CD4-positive, alpha-beta T cell treated with Interleukin-4 for 1 hour (primary cell): ENCODE measurements around the gene ANKRD55.
"Not testable (repeated sequence)": the region's sequence is repeated elsewhere in the genome, so short reads cannot be mapped to it uniquely, and the experiment has no call there.

Experiments
- DNase-seq, 2 donors: peaks; one replicate each; pipeline ENCODE4 v3.0.0-alpha.2; 2020 to 2022

ANKRD55 gene

DNA sequence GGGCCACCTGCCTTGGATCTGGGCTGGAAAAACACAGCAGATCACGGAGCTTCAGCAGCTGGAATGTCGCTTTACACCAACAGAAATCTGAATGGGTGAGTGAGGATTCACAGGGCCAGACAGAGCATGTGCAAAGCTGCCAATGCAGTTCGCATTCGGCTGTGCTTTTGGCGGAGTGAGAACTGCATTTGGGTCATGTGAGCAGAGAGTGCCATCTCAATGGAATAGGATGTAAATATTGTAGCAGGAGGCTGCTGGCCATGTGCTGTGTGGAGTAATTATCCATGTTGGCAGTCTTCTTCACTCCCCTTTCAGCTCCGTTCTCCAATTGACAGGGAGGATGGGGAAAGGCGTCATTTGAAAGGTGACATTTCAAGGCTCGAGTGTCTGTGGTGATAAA is at the start of gene ANKRD55:
Gene ANKRD55, minus strand, starts transcription at position 101 of the 400 bp plus-strand sequence. CDS start 417 bp downstream, outside the sequence.
- no peak for DNase-seq

DNA sequence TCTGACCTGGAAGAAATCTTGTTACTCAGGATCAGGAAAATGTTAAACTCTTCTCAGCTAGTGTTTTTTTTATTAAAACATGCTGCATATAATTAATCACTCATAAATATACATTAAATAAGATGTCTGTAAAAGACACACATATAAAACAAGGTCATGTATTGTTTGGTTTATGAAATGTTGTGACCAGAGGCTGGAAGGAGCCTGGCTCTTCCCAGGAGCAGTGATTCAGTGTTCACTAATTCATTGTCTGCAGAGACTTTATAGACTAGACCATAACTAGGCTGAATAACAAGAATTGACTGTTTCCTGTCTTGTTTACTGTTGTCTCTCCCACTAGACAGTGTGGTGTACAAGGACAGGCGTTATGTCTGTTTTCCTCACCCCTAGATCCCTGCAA is 49.1 kb upstream of the ANKRD55 start:
- DNase-seq = no peak

DNA sequence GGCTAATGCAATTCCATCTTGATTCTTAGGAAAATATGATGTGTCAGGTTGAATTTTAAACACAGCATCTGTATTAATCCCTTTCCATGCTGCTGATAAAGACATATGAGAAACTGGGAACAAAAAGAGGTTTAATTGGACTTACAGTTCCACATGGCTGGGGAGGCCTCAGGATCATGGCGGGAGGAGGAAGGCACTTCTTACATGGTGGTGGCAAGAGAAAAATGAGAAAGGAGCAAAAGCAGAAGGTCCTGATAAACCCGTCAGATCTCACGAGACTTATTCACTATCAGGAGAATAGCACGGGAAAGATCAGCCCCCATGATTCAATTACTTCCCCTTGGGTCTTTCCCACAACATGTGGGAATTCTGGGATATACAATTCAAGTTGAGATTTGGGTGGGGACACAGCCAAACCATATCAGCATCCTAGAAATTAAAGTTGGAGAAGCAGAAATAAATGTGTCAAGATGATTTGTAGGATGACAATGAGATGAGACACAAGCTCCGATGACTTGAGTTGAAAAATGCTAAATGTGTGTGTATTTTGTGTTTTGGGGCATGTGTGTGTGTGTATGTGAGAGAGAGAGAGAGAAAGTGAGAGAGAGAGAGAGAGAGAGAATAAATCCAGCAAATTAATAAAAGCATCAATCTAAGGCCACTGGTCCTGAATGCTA is 48.5 kb upstream of the ANKRD55 start:
- DNase-seq = no peak

DNA sequence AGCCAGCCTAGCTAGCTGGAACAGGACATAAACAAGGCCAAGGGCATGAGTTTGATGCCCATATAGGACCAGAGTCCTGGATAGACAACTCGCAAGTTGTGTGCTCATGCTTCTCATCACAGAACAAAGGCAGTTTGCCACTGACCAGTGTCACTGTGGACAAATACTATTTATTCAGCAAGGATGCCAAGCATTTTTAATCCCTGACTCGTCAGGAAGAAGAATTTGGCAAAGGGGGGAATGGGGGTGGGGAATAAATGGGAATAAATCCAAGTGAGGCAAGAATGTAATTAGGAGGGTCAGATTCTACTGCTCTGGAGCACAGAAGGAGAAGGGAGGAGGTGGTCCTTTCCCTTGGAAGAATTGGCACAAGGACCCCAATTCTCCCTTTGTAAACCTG is 46.8 kb upstream of the ANKRD55 start:
- no peak for DNase-seq

DNA sequence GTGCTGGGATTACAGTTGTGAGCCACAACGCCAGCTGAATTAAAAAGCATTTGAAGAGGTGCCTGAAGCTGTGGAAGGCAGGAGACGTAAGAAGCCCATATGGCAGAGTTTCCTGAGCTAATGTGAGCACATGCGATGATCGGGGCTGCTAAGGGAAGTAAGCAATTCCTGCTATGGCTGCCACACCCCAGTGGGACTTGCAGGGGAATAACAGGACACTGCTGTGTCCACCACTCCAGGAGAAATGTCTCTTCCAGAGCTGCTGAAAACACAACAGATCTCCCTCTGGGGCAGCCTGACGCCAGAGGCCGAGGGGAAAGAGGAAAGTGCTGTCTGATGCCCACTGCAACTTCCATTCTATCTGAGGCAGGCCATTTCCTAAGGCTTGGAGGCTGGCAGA is 46.2 kb upstream of the ANKRD55 start:
- DNase-seq = no peak

DNA sequence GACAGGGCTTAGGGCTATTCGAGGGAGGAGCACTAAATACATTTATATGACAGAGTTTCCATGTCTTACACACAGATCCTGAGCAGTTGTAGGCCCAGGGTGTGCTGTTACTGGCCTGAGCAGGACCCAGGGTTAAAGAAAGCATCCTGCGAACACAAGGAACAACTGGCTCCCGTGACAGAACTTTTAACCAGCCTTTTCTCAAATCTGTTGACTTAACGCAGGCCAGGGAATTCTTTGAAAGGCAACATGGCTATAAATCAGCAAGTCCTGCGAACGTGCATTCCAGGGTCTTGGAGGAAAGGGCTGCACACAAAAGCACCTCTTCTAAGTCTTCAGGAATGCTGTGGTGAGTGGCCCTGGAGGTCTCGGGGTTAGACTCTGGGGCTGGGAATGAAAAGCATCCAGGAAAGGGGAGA is 45.2 kb upstream of the ANKRD55 start:
- DNase-seq = no peak

DNA sequence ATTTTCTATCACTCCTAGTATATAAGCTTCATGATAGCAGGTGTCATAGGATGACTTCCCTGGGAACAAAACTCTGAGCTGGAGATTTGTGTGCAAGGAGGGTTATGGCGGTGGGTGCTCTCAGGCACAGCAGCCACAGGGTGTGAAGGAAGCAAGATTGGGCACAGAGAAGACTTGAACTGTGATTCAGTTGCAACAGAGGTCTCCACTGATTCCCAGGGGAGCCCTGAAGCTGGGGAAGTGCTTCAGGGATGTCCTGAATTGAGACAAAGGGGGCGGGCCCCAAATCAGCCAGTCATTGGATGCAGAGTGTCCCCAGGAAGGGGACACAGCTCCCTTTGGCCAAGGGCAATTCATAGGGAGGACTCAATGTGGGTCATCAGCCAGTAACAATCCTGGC is 44.4 kb upstream of the ANKRD55 start:
- no peak for DNase-seq

DNA sequence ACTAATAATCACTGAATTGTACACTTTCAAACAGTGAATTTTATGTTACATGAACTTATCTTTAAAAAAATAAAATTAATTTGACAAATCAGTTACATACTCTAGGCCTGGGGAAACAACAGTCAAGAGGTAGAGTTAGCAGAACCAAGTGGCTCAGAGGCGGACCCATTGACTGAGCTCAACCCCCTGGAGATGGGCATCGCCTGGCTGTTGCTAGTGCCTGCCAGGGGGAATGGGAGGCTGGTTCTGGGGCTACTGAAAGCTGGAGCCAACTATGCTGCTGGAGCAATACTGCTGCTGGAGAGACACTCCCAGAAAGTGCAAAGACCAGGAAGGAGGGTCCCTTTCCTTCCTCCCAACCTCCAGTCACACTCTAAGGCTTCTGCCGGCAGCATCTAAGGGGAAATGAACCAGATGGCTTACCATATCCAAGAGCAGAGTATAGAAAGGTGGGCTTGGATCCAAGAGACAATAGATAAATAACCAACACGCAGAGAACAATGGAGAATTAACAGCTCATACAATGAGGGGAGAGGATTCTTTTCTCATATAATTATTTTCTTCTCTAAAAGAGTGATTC is 40.3 kb upstream of the ANKRD55 start:
- no peak for DNase-seq

DNA sequence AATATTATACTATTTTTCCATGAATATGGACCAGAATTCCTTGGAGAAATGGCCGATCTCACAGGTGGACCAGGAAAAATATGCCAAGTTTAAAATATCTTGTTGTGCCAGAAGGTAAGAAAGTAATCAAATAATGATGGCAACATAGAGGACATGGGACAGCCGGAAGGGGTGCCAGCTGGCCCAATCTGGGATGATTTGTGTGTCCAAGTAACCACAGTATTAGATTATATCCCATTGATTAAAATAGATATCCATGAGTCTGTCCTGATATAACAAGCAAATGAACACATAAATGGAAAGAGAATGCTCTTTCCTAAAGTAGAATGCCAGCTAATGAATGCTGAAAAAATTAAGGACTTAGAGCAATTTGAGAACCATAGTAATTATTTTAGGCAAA is 39.6 kb upstream of the ANKRD55 start:
- DNase-seq = no peak

DNA sequence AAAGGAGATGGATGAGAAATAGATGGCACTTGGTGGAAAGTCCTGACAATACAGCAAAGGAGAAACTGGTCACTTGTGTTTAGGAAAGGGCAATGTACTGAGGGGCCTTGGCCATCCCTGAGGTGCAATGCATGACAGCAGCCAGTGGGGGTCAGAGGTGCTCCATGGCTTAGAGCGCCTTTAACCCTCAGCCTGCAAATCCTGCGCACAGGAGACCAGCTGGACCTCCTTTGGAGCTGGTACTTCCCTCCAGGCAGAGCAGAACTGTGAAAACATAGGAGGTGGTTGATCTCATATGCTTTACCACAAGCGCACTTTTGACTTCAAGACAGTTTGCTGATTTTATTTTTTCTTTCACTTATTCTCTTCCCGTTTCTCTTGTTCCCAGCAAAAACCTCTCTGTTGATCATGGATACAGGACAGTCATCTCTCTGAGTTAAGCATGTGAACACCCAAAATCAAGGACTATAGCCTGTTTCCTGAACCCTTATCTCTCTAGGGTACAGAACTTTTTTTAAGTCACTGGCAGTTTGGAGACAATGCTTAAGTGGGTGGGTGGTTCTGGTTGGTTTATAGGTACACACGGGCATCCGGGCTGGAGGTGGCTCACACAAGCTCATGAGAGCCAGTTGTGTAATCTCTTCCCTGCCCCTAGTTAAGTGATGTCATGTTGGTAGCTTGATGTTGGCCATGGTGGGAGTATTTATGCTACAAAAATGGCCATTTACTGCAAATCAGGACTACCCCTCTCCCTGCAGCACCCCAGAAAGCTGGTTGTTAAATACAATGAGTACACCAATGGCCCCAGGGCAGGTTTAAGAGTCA is 37.6 kb upstream of the ANKRD55 start:
- peak; percentile 78 to 82 for DNase-seq

DNA sequence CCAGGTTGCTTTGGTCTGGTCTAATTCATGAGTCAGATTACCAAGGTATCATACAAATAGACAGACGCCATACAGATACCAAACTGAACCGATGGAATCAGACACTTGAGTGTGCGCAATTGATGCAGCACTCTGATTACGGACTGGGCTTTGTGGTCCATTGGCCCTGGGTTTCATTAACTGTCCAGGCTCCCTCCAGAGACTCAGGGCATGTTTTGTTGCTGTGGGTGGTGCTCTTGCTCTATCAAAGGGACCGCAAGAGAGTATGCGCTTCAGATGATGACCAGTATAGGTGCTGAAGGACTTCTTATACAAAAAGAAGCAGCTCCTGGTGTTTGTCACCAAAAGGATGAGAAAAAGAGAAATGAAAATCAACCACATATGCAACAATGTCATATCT is 36.9 kb upstream of the ANKRD55 start:
- peak in 1 of 2 donors; percentile 12 for DNase-seq

DNA sequence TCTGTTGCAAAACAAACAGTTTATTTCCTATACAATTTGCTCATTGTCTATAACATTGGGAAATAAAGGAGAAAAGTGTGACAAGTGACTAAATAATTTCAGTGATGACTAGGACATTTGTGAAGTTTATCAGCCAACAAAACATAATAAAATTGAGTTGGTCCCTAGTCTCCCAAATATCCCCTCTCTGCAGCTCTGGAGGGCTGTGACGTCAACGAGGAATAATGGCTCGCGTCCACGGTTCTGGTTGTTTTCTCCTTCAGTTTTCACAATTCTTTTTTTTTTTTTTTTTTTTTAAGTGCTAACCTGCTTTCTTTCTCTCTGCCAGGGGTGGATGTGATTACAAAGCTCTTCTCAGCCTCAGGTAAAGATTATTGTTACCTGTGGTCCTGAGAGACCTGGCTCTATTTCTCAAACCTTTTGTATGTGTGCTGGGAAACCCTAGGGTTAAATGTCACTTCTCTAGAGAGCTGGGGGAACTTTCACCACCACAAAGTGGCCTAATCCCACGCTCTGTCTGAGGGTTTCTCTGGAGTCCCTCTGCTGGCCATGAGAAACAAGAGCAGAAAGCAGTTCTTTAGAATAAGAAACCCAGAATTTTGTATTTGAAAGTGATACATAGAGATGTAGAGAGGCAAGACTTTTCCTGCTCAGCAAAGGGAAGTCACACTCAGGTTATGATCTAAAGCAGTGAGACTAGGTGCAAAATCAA is 36.2 kb upstream of the ANKRD55 start:
- peak; percentile 33 to 46 for DNase-seq

DNA sequence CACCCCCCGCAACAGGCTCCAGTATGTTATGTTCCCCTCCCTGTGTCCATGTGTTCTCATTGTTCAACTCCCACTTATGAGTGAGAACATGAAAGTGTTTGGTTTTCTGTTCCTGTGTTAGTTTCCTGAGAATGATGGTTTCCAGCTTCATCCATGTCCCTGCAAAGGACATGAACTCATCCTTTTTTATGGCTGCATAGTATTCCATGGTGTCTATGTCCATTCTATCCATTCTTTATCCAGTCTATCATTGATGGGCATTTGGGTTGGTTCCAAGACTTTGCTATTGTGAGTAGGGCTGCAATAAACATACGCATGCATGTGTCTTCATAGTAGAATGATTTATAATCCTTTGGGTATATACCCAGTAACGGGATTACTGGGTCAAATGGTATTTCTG is 35.6 kb upstream of the ANKRD55 start:
- DNase-seq = not testable (repeated sequence)

DNA sequence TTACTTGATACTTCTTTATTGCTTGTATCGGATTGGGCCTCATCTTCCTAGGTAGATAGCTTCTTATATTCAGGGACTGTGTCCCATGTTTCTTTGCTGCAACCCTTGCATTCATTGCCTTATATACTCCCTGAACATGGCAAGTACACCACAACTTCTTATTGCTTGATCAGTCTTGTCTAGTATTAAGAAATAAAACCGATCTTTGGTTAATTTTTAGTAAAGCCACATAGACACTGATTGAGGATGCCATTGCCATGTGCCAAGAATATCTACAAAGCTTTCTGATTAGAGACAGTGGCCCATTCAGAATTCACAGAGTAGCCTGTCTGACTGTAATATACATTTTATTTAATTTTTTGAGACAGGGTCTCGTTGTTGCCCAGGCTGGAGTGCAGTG is 34.7 kb upstream of the ANKRD55 start:
- DNase-seq = no peak

DNA sequence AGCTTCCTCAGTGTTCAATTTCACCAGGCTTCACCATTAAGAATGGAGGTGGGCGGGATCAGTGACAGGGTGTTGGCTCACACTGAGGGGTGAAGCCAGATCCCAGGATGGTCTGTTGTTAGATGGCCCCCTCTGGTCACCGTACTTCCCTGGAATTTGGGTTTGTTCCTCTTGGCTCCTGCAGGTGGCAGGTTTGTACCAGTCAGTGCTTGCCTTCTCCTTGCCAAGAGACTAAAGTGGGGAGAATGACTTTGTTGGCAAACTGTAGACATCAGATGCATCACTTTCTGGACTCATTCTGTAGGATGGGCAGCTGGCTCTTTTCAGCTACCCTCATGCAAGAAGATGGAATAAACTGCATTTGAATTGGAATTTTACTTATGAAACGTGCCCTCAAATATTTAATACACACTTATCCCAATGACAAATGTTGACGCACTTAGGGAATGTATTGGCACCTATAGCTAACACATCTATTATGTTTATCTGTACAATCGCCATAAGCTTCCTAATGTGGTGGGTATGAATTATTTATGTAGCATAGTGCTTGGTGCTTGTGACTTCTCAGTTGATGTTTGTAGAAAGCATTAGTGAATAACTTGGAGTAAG is 31.4 kb upstream of the ANKRD55 start:
- DNase-seq = peak; percentile 15 to 36

DNA sequence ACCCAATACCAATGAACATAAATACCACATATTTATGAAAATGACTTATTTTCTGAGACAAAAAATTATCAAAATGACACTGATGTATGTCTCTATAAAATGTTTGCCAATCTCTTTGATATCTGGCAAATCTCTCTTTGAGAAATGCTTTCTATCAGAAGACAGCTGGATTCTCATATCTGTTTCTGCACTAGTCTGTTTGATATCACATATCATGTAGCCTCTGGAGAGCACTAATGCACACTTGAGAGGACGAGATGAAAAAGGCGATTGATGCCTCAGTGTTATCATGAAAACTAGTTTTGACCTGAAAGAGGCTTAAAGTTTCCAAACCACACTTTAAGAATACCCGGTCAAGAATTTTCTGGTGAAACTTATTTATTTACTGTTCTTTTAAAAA is 29.1 kb upstream of the ANKRD55 start:
- no peak for DNase-seq

DNA sequence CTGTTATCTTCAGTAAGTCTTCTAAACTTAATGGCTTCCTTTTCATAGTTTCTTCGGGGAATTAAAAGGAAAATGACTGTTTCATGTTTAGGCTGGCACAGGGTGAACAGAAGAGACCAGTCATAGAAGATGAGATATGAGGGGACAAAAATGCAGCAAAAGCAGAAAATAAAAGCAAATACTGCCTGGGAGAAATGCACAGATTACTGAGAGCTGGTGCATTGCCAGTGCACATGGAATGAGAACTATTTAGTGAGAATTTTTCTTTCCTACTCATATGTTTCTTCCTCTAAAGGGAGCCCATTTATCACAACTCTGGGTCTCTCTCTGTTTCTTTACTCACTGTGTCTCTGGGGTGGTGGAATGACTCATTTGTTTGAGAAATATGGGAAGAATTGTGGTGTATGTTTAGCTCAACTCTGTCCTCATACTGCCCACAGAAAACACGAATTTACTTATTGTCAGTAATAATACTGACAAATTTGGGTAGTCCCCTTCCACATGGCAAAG is 25.9 kb upstream of the ANKRD55 start:
- no peak for DNase-seq

DNA sequence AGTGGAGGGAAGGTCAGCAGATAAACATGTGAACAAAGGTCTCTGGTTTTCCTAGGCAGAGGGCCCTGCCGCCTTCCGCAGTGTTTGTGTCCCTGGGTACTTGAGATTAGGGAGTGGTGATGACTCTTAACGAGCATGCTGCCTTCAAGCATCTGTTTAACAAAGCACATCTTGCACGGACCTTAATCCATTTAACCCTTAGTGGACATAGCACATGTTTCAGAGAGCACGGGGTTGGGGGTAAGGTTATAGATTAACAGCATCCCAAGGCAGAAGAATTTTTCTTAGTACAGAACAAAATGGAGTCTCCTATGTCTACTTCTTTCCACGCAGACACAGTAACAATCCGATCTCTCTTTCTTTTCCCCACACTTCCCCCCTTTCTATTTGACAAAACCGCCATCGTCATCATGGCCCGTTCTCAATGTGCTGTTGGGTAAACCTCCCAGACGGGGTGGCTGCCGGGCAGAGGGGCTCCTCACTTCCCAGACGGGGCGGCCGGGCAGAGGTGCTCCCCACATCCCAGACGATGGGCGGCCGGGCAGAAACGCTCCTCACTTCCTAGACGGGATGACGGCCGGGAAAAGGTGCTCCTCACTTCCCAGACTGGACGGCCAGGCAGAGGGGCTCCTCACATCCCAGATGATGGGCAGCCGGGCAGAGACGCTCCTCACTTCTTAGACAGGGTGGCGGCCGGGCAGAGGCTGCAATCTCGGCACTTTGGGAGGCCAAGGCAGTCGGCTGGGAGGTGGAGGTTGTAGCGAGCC is 24.8 kb upstream of the ANKRD55 start:
- not testable (repeated sequence) for DNase-seq

DNA sequence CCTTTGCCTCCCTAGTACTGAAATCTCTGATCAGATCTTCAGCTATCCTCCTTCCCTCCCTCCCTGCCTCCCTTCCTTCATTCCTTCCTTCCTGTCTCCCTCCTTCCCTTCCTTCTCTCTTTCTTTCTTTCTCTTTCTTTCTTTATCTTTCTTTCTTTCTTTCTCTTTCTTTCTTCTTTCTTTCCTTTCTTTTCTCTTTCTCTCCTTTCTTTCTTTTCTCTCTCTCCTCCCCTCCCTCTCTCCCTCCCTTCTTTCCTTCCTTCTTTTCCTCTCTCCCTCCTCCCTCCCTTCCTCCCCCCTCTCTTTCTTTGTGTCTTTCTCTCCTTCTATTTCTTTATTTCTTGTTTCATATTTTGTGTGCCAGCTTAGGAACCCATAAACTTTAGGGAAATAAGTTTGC is 23.9 kb upstream of the ANKRD55 start:
- no peak for DNase-seq

DNA sequence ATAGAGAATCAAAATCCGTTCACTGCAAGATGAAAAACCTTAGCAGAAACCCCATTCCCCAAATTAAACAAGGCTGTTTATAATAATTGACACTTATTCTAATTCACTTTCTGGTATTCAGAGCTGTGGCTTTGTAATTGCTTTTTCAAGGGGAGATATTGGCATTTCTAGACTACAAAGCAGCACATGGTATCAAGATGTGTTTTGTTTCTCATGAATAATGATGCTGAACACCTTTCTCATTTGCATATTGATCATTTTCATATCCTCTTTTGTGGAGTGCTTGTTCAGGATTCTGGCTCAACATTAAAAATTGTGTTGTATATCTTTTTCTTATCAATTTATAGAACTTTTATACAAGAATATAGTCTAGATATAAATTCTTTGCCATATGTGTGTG is 22.4 kb upstream of the ANKRD55 start:
- no peak for DNase-seq

DNA sequence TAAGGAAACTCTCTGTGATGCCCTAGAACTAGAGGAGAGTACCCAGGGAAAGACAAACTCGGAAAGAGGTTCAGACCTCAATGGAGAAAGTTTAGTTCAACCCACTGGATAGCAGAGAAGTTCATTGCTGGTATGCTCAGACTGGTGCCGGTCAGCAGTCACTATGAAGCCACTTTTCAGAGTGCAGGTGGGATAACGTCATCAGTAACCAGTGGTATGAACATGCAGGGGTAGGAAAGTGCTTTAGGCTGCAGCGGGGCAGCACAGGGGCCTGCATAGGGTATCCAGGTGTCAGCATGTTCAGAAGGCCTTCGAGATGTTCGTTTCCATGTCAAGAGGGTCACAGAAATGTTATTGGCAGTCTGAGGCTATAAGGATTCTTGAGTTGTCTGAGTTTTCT is 20.8 kb upstream of the ANKRD55 start:
- DNase-seq = no peak

DNA sequence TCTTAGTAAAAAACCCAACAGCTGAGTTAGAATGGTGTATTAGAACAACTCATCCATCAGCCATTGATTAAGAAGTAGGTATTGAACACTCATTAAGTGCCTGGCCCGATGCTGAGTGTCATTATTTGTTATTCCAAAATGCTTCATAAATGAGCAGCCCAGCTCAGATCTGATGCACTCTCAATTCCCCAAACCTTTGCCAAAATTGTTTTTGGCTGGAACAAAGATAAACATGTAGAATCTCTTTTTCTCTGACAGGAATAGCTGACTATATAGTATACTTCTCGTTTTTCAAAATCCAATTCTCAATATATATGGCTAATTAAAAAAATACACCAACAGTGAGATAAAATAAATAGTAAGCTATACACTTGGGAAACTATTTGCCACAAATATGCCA is 20.0 kb upstream of the ANKRD55 start:
- no peak for DNase-seq
